ENCODE measurements around the gene ZNF710. TPM values are rescaled to one million over a fixed set of nuclear protein-coding genes. Genes with fewer than 3 reads are reported as not detected.

ZNF710 gene
- total and polyA plus RNA-seq, 7 experiments from 2014 or later: 0.77 to 28.8 (median 19.1) TPM

- Mint-ChIP-seq H3K27ac (peak overlapping the region in 8 of 9 donors; percentile 21 to 91 (median 76)), H3K4me3 (peak overlapping the region in 5 of 10 donors; percentile 12 to 98 (median 95)), H3K9me3 (peaks cover 0 to 5% (median 0%) of the 10 kb centered on the region in 11 donors), H3K4me1 (peaks cover 44 to 72% (median 70%) of the 10 kb centered on the region in 7 donors), H3K27me3 (no peaks in the 10 kb centered on the region), H3K36me3 (peaks cover 0 to 3% (median 0%) of the 10 kb centered on the region in 5 donors)
- Histone ChIP-seq H3K27ac (ENCODE audit: low read depth, low read length) (no peak overlapping the region), H3K9me3 (ENCODE audit: control insufficient read depth in 2 of 3, low read length in 3 of 3) (no peaks in the 10 kb centered on the region), H3K4me3 (ENCODE audit: low read length) (no peak overlapping the region), H3K4me1 (ENCODE audit: control insufficient read depth in 2 of 2, insufficient read depth in 2 of 2, low read length in 2 of 2) (peaks cover 14 to 15% of the 10 kb centered on the region in 2 donors), H3K27me3 (ENCODE audit: control insufficient read depth in 2 of 2, insufficient read depth in 2 of 2, low read length in 2 of 2) (no peaks in the 10 kb centered on the region), H3K36me3 (ENCODE audit: control insufficient read depth in 2 of 3, insufficient read depth in 3 of 3, low read length in 3 of 3) (no peaks in the 10 kb centered on the region)
- CTCF ChIA-PET: interaction anchor here (1.1 kb wide), 1 partner anchor 13 kb away, joined by 3 read pairs; no protein-coding TSS in a partner anchor
- no peak for ATAC-seq
- POLR2A ChIA-PET: interaction anchor here (1.1 to 1.2 kb wide), 2 partner anchors 9 to 79 kb away, joined by 3 to 4 read pairs; no protein-coding TSS in a partner anchor
- DNase-seq: no peak
- intact Hi-C loops (cut with micrococcal nuclease): loop anchor here (5.0 kb wide), 3 partner anchors 33 to 67 kb away; no protein-coding TSS in a partner anchor
Measured at GRCh38 chr15:90004252-90004651, 3.1 kb downstream of the ZNF710 start.

GRCh38 chr15:90004671-90005070 is 3.5 kb downstream of the ZNF710 start:
- intact Hi-C loops (cut with micrococcal nuclease): loop anchor here (5.0 kb wide), 3 partner anchors 33 to 67 kb away; no protein-coding TSS in a partner anchor
- Mint-ChIP-seq H3K27ac (peak overlapping the region in 7 of 9 donors; percentile 33 to 91 (median 75)), H3K9me3 (peaks cover 0 to 5% (median 0%) of the 10 kb centered on the region in 11 donors), H3K36me3 (peaks cover 0 to 7% (median 0%) of the 10 kb centered on the region in 5 donors), H3K4me1 (peaks cover 45 to 76% (median 74%) of the 10 kb centered on the region in 7 donors), H3K4me3 (peak overlapping the region in 4 of 10 donors; percentile 7 to 19 (median 15)), H3K27me3 (no peaks in the 10 kb centered on the region)
- no peaks in the 10 kb centered on the region for H3K27me3 ChIP-seq (ENCODE audit: control insufficient read depth in 2 of 2, insufficient read depth in 2 of 2, low read length in 2 of 2)
- H3K27ac ChIP-seq (ENCODE audit: low read depth, low read length): no peak overlapping the region
- no peak overlapping the region for H3K4me3 ChIP-seq (ENCODE audit: low read length)
- ChIA-PET POLR2A (interaction anchor here (0.6 to 1.2 kb wide), 3 partner anchors 9 to 692 kb away, joined by 3 to 4 read pairs (median 4); no protein-coding TSS in a partner anchor), CTCF (no interaction called here)
- no peaks in the 10 kb centered on the region for H3K36me3 ChIP-seq (ENCODE audit: control insufficient read depth in 2 of 3, insufficient read depth in 3 of 3, low read length in 3 of 3)
- peaks cover 14 to 15% of the 10 kb centered on the region in 2 donors for H3K4me1 ChIP-seq (ENCODE audit: control insufficient read depth in 2 of 2, insufficient read depth in 2 of 2, low read length in 2 of 2)
- H3K9me3 ChIP-seq (ENCODE audit: control insufficient read depth in 2 of 3, low read length in 3 of 3): no peaks in the 10 kb centered on the region
- DNase-seq (no peak), ATAC-seq (peak; percentile 53)

- Mint-ChIP-seq H3K27ac (peak overlapping the region in 6 of 9 donors; percentile 14 to 83 (median 24)), H3K9me3 (peaks cover 0 to 3% (median 0%) of the 10 kb centered on the region in 11 donors), H3K4me1 (peaks cover 48 to 81% (median 72%) of the 10 kb centered on the region in 7 donors), H3K27me3 (no peaks in the 10 kb centered on the region), H3K4me3 (peak overlapping the region in 1 of 10 donors; percentile 45), H3K36me3 (peaks cover 0 to 18% (median 0%) of the 10 kb centered on the region in 5 donors)
- Histone ChIP-seq H3K9me3 (ENCODE audit: control insufficient read depth in 2 of 3, low read length in 3 of 3) (no peaks in the 10 kb centered on the region), H3K36me3 (ENCODE audit: control insufficient read depth in 2 of 3, insufficient read depth in 3 of 3, low read length in 3 of 3) (no peaks in the 10 kb centered on the region), H3K27ac (ENCODE audit: low read depth, low read length) (no peak overlapping the region), H3K4me3 (ENCODE audit: low read length) (no peak overlapping the region), H3K27me3 (ENCODE audit: control insufficient read depth in 2 of 2, insufficient read depth in 2 of 2, low read length in 2 of 2) (no peaks in the 10 kb centered on the region), H3K4me1 (ENCODE audit: control insufficient read depth in 2 of 2, insufficient read depth in 2 of 2, low read length in 2 of 2) (peaks cover 9 to 15% of the 10 kb centered on the region in 2 donors)
- ATAC-seq (no peak), DNase-seq (no peak)
- POLR2A ChIA-PET: interaction anchor here (0.6 kb wide), 1 partner anchor 11 kb away, joined by 3 read pairs; no protein-coding TSS in a partner anchor
- intact Hi-C loops (cut with micrococcal nuclease): no loop called here
- CTCF ChIA-PET: interaction anchor here (0.9 to 1.1 kb wide), 3 partner anchors 10 to 108 kb away, joined by 3 read pairs; no protein-coding TSS in a partner anchor
Measured at GRCh38 chr15:90006217-90007075, 5.3 kb downstream of the ZNF710 start.

GRCh38 chr15:90007076-90007460 is 5.9 kb downstream of the ZNF710 start:
- H3K27ac Mint-ChIP-seq: peak overlapping the region in 1 of 9 donors; percentile 15
- H3K36me3 ChIP-seq (ENCODE audit: control insufficient read depth in 2 of 3, insufficient read depth in 3 of 3, low read length in 3 of 3): no peaks in the 10 kb centered on the region
- H3K27me3 ChIP-seq (ENCODE audit: control insufficient read depth in 2 of 2, insufficient read depth in 2 of 2, low read length in 2 of 2): no peaks in the 10 kb centered on the region
- peaks cover 0 to 23% (median 0%) of the 10 kb centered on the region in 5 donors for H3K36me3 Mint-ChIP-seq
- ATAC-seq: no peak
- no peak overlapping the region for H3K27ac ChIP-seq (ENCODE audit: low read depth, low read length)
- H3K4me1 ChIP-seq (ENCODE audit: control insufficient read depth in 2 of 2, insufficient read depth in 2 of 2, low read length in 2 of 2): peaks cover 9 to 15% of the 10 kb centered on the region in 2 donors
- no peaks in the 10 kb centered on the region for H3K27me3 Mint-ChIP-seq
- intact Hi-C loops (cut with micrococcal nuclease): no loop called here
- H3K4me1 Mint-ChIP-seq: peaks cover 48 to 81% (median 72%) of the 10 kb centered on the region in 7 donors
- POLR2A ChIA-PET: no interaction called here
- H3K9me3 Mint-ChIP-seq: peaks cover 0 to 2% (median 0%) of the 10 kb centered on the region in 11 donors
- H3K4me3 ChIP-seq (ENCODE audit: low read length): no peak overlapping the region
- CTCF ChIA-PET: interaction anchor here (0.9 to 1.1 kb wide), 2 partner anchors 64 to 109 kb away, joined by 3 read pairs; no protein-coding TSS in a partner anchor
- H3K9me3 ChIP-seq (ENCODE audit: control insufficient read depth in 2 of 3, low read length in 3 of 3): peaks cover 0 to 6% (median 0%) of the 10 kb centered on the region in 3 experiments
- no peak overlapping the region for H3K4me3 Mint-ChIP-seq
- DNase-seq: no peak

GRCh38 chr15:90008607-90009006 is 7.5 kb downstream of the ZNF710 start:
- H3K27me3 Mint-ChIP-seq: no peaks in the 10 kb centered on the region
- CTCF ChIA-PET: interaction anchor here (1.6 kb wide), 1 partner anchor 14 kb away, joined by 4 read pairs; no protein-coding TSS in a partner anchor
- Histone ChIP-seq H3K27me3 (ENCODE audit: control insufficient read depth in 2 of 2, insufficient read depth in 2 of 2, low read length in 2 of 2) (no peaks in the 10 kb centered on the region), H3K36me3 (ENCODE audit: control insufficient read depth in 2 of 3, insufficient read depth in 3 of 3, low read length in 3 of 3) (no peaks in the 10 kb centered on the region), H3K9me3 (ENCODE audit: control insufficient read depth in 2 of 3, low read length in 3 of 3) (peaks cover 0 to 6% (median 0%) of the 10 kb centered on the region in 3 experiments), H3K27ac (ENCODE audit: low read depth, low read length) (no peak overlapping the region), H3K4me1 (ENCODE audit: control insufficient read depth in 2 of 2, insufficient read depth in 2 of 2, low read length in 2 of 2) (peaks cover 18 to 25% of the 10 kb centered on the region in 2 donors), H3K4me3 (ENCODE audit: low read length) (no peak overlapping the region)
- H3K4me3 Mint-ChIP-seq: no peak overlapping the region
- intact Hi-C loops (cut with micrococcal nuclease): no loop called here
- no peak overlapping the region for H3K27ac Mint-ChIP-seq
- ATAC-seq (no peak), DNase-seq (no peak)
- peaks cover 49 to 79% (median 73%) of the 10 kb centered on the region in 7 donors for H3K4me1 Mint-ChIP-seq
- peaks cover 0 to 7% (median 0%) of the 10 kb centered on the region in 11 donors for H3K9me3 Mint-ChIP-seq
- peaks cover 0 to 31% (median 0%) of the 10 kb centered on the region in 5 donors for H3K36me3 Mint-ChIP-seq
- POLR2A ChIA-PET: interaction anchor here (0.6 to 0.9 kb wide), 2 partner anchors 73 to 83 kb away, joined by 4 read pairs; no protein-coding TSS in a partner anchor

- no peaks in the 10 kb centered on the region for H3K27me3 Mint-ChIP-seq
- DNase-seq (no peak), ATAC-seq (no peak)
- CTCF ChIA-PET: interaction anchor here (0.5 to 0.6 kb wide), 2 partner anchors 9 to 465 kb away, joined by 3 read pairs; no protein-coding TSS in a partner anchor
- intact Hi-C loops (cut with micrococcal nuclease): no loop called here
- H3K4me1 ChIP-seq (ENCODE audit: control insufficient read depth in 2 of 2, insufficient read depth in 2 of 2, low read length in 2 of 2): peaks cover 25 to 31% of the 10 kb centered on the region in 2 donors
- no peaks in the 10 kb centered on the region for H3K27me3 ChIP-seq (ENCODE audit: control insufficient read depth in 2 of 2, insufficient read depth in 2 of 2, low read length in 2 of 2)
- peaks cover 0 to 36% (median 0%) of the 10 kb centered on the region in 5 donors for H3K36me3 Mint-ChIP-seq
- no peaks in the 10 kb centered on the region for H3K36me3 ChIP-seq (ENCODE audit: control insufficient read depth in 2 of 3, insufficient read depth in 3 of 3, low read length in 3 of 3)
- peak overlapping the region in 4 of 9 donors; percentile 1 to 32 (median 12) for H3K27ac Mint-ChIP-seq
- H3K4me1 Mint-ChIP-seq: peaks cover 50 to 79% (median 71%) of the 10 kb centered on the region in 7 donors
- POLR2A ChIA-PET: interaction anchor here (0.6 to 0.9 kb wide), 2 partner anchors 73 to 87 kb away, joined by 3 to 4 read pairs; no protein-coding TSS in a partner anchor
- H3K4me3 ChIP-seq (ENCODE audit: low read length): no peak overlapping the region
- H3K9me3 Mint-ChIP-seq: peaks cover 0 to 10% (median 0%) of the 10 kb centered on the region in 11 donors
- no peak overlapping the region for H3K27ac ChIP-seq (ENCODE audit: low read depth, low read length)
- peaks cover 0 to 6% (median 0%) of the 10 kb centered on the region in 3 experiments for H3K9me3 ChIP-seq (ENCODE audit: control insufficient read depth in 2 of 3, low read length in 3 of 3)
- H3K4me3 Mint-ChIP-seq: no peak overlapping the region
Measured at GRCh38 chr15:90009301-90010022, 8.3 kb downstream of the ZNF710 start.

Data from naive thymus-derived CD4-positive, alpha-beta T cell (primary cell).